Measurements from ENCODE around the gene VAPA.

DNA sequence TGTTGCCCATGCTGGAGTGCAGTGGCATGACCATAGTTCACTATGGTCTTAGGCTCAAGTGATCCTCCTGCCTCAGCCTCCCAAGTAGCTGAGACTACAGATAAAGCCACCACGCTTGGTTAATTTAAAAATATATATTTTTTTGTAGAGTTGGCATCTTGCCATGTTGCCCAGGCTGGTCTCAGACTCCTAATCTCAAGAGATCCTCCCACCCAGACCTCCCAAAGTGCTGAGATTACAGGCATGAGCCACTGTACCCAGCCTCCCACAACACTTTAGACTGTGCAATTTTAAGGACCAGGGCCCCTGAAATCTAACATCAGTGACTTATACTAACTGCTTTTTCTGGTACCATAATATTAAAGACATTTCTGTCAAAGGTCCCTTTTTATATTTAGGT, 22.9 kb upstream of the VAPA start:
- TF ChIP-seq, protein P1, sequence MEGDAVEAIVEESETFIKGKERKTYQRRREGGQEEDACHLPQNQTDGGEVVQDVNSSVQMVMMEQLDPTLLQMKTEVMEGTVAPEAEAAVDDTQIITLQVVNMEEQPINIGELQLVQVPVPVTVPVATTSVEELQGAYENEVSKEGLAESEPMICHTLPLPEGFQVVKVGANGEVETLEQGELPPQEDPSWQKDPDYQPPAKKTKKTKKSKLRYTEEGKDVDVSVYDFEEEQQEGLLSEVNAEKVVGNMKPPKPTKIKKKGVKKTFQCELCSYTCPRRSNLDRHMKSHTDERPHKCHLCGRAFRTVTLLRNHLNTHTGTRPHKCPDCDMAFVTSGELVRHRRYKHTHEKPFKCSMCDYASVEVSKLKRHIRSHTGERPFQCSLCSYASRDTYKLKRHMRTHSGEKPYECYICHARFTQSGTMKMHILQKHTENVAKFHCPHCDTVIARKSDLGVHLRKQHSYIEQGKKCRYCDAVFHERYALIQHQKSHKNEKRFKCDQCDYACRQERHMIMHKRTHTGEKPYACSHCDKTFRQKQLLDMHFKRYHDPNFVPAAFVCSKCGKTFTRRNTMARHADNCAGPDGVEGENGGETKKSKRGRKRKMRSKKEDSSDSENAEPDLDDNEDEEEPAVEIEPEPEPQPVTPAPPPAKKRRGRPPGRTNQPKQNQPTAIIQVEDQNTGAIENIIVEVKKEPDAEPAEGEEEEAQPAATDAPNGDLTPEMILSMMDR (IDR thresholded peaks at IDR 0.05) = no peak
- no peak for TF ChIP-seq POLR2A (IDR thresholded peaks at IDR 0.05)

Measured in lower leg skin (tissue), 3 donors.